ENCODE data around the gene CDC14A.

The CDC14A gene

DNA sequence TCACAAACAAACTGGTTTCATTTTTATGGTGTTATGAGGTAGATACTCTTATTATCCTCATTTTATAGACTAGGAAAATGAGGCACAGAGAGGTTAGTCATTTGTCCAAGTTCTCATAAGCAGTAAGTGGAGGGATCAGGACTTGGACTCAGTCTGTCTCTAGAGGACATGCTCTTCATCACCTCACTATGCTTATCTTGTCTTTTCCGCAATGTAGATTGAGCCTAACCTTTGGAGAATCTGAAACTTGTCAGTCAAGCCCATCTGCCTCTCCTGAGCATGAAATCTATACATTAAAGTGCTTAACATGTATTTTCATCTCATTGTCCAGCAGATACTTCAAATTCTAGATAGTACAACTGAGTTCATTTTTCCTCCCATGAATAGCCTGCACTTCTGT lies 11.8 kb upstream of the CDC14A start:
- no peak overlapping the region for H3K4me3 ChIP-seq (replicated peaks; ENCODE audit: insufficient read depth, low read length)
- H3K27me3 ChIP-seq (ENCODE audit: insufficient read depth, poor library complexity, severe bottlenecking): no peaks in the 10 kb centered on the region
- no peak overlapping the region for H3K27ac ChIP-seq (replicated peaks)
- DNase-seq (ENCODE audit: low read depth in 1 of 2, low spot score in 1 of 2): no peak
- no peak for TF ChIP-seq GABPA (IDR thresholded peaks at IDR 0.05; ENCODE audit: low read depth)
- TF ChIP-seq, protein P1, sequence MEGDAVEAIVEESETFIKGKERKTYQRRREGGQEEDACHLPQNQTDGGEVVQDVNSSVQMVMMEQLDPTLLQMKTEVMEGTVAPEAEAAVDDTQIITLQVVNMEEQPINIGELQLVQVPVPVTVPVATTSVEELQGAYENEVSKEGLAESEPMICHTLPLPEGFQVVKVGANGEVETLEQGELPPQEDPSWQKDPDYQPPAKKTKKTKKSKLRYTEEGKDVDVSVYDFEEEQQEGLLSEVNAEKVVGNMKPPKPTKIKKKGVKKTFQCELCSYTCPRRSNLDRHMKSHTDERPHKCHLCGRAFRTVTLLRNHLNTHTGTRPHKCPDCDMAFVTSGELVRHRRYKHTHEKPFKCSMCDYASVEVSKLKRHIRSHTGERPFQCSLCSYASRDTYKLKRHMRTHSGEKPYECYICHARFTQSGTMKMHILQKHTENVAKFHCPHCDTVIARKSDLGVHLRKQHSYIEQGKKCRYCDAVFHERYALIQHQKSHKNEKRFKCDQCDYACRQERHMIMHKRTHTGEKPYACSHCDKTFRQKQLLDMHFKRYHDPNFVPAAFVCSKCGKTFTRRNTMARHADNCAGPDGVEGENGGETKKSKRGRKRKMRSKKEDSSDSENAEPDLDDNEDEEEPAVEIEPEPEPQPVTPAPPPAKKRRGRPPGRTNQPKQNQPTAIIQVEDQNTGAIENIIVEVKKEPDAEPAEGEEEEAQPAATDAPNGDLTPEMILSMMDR (IDR thresholded peaks at IDR 0.05; ENCODE audit: insufficient read depth, low read length): no peak
- TF ChIP-seq, protein P2, sequence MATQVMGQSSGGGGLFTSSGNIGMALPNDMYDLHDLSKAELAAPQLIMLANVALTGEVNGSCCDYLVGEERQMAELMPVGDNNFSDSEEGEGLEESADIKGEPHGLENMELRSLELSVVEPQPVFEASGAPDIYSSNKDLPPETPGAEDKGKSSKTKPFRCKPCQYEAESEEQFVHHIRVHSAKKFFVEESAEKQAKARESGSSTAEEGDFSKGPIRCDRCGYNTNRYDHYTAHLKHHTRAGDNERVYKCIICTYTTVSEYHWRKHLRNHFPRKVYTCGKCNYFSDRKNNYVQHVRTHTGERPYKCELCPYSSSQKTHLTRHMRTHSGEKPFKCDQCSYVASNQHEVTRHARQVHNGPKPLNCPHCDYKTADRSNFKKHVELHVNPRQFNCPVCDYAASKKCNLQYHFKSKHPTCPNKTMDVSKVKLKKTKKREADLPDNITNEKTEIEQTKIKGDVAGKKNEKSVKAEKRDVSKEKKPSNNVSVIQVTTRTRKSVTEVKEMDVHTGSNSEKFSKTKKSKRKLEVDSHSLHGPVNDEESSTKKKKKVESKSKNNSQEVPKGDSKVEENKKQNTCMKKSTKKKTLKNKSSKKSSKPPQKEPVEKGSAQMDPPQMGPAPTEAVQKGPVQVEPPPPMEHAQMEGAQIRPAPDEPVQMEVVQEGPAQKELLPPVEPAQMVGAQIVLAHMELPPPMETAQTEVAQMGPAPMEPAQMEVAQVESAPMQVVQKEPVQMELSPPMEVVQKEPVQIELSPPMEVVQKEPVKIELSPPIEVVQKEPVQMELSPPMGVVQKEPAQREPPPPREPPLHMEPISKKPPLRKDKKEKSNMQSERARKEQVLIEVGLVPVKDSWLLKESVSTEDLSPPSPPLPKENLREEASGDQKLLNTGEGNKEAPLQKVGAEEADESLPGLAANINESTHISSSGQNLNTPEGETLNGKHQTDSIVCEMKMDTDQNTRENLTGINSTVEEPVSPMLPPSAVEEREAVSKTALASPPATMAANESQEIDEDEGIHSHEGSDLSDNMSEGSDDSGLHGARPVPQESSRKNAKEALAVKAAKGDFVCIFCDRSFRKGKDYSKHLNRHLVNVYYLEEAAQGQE (IDR thresholded peaks at IDR 0.05; ENCODE audit: insufficient replicate concordance, low read depth): no peak
- no peak for TF ChIP-seq SPI1 (IDR thresholded peaks at IDR 0.05; ENCODE audit: borderline replicate concordance, low read depth)
- TF ChIP-seq POLR2AphosphoS5 (IDR thresholded peaks at IDR 0.05; ENCODE audit: low read depth): no peak

DNA sequence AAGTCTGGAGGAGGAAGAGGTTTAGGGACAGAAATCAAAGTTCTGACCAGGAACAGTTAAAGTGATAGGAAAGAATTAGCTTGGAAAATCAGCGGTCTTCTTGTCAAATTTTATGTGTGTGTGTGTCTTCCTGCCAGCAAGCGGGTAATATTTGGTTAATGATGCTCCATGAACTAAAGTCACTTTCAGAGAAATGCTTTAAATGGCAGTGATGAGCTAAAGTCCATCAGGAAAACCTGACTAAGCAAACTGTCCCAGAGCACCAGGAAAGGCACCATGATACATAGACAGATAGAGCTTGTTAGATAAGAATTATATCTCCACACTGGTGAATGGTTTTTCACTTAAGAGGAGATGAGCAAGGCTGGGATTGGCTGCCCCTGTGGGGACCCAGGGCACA lies 10.0 kb upstream of the CDC14A start:
- Histone ChIP-seq H3K27me3 (ENCODE audit: insufficient read depth, poor library complexity, severe bottlenecking) (no peaks in the 10 kb centered on the region), H3K4me3 (replicated peaks; ENCODE audit: insufficient read depth, low read length) (no peak overlapping the region), H3K27ac (replicated peaks) (no peak overlapping the region)
- TF ChIP-seq, protein P1 (IDR thresholded peaks at IDR 0.05; ENCODE audit: insufficient read depth, low read length): no peak
- no peak for TF ChIP-seq SPI1 (IDR thresholded peaks at IDR 0.05; ENCODE audit: borderline replicate concordance, low read depth)
- TF ChIP-seq, protein P2 (IDR thresholded peaks at IDR 0.05; ENCODE audit: insufficient replicate concordance, low read depth): no peak
- TF ChIP-seq GABPA (IDR thresholded peaks at IDR 0.05; ENCODE audit: low read depth): no peak
- no peak for TF ChIP-seq POLR2AphosphoS5 (IDR thresholded peaks at IDR 0.05; ENCODE audit: low read depth)
- DNase-seq (ENCODE audit: low read depth in 1 of 2, low spot score in 1 of 2): no peak

DNA sequence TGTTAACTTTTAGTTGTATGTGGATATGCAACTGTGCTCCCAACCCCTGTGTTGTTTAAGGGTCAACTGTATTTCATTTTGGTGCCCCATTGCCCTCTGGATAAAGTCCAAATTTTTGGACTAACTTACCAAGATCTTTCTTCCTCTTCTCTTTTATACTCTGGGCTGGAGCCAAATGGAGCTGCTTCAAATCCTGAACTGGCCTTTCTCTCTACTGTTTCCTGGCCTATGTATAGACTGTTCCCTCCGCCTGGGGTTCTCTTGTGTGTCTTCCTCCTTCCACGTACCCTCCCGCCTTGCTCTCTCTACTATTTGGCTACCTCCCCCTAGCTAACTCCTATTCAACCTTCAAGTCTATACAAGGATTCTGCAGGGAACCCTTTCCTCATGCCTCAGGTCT lies 8.4 kb upstream of the CDC14A start:
- TF ChIP-seq, protein P1 (IDR thresholded peaks at IDR 0.05; ENCODE audit: insufficient read depth, low read length): no peak
- TF ChIP-seq SPI1 (IDR thresholded peaks at IDR 0.05; ENCODE audit: borderline replicate concordance, low read depth) (no peak), POLR2AphosphoS5 (IDR thresholded peaks at IDR 0.05; ENCODE audit: low read depth) (no peak), GABPA (IDR thresholded peaks at IDR 0.05; ENCODE audit: low read depth) (no peak)
- TF ChIP-seq, protein P2 (IDR thresholded peaks at IDR 0.05; ENCODE audit: insufficient replicate concordance, low read depth): no peak
- Histone ChIP-seq H3K27me3 (ENCODE audit: insufficient read depth, poor library complexity, severe bottlenecking) (no peaks in the 10 kb centered on the region), H3K27ac (replicated peaks) (no peak overlapping the region), H3K4me3 (replicated peaks; ENCODE audit: insufficient read depth, low read length) (no peak overlapping the region)
- DNase-seq (ENCODE audit: low read depth in 1 of 2, low spot score in 1 of 2): no peak
